GM21515 (cell line): Measurements from ENCODE around the gene PDLIM7.

Experiments
- ATAC-seq: cut with Tn5 transposase; IDR thresholded peaks from one replicate; pipeline ENCODE4 v1.9.1; 2021; ENCODE audit not compliant: unreplicated experiment

The PDLIM7 gene

DNA sequence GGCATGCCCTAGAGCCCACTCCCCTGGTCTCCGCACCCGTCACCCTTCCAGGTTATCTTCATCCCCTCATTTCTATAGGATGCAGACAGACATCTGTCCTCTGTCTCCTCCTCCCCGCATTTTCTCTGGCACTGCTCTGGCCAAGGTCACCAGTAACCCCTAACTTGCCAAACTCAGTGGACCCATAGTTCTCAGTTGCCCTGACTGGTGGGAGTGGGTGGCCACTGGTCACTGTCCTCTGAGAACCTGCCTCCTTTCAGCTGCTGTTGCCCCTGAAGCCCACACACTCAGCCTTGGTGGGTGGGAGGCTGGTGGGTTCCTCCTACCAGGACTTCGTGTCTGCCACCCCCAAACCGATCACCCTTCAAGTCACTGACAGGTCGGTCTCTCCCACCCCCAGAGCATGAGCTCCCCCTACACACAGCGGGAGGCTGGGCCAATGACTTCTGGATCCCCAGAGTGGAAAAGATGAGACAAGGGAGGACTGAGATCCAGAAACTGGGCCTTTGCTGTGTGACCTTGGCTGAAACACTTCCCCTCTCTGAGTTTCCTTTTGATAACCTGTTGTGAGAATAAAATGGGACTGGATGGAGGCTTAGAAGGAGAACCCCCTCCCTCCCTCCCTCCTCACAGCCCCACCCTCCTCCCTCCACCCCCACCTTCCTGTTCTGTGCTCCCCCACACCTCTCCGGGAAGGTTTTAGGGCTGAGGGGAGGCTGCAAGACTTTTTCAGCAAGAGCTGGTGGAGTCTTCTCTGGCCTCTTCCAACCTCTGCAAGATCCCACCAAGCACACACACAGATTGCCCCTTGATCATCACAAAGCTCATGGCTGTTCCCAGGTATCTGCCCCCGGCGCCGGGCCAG, 21.6 kb downstream of the PDLIM7 start:
- no peak for ATAC-seq

- ATAC-seq: no peak
Measured at GRCh38 chr5:177474846-177475562, 22.4 kb downstream of the PDLIM7 start.

- ATAC-seq: no peak
Measured at GRCh38 chr5:177474002-177474476, 23.4 kb downstream of the PDLIM7 start.

DNA sequence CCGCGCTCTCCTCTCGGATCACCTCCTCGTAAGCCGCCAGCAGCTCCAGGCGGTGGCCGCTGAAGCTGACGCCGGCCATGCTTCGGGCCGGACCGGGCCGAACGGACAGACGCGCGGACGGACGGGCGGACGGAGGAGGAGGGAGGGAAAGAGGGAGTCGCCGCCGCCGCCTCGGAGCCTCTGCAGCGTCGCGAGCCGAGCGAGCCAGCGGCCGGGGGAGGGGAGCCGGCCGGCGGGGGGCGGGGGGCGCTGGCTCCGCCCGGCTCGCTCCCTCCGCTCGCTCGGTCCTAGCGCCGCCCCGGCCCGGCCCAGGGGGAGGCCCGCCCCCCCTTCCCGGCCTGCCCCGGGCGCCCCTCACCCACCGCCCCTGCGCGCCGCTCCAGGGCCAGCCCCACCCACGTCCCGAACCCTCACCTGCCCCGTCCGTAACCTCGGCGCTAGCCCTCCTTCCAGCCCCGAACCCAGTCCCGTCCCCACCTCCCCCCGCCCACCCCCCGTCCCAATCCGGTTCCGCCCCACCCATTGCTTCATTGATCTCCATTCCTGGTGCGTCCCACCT, 23.9 kb downstream of the PDLIM7 start, which contains the start of gene DBN1:
Gene DBN1 (minus strand): TSS at position 192 of the 559 bp plus-strand sequence. CDS start 113 bp downstream, at position 79.
- no peak for ATAC-seq

DNA sequence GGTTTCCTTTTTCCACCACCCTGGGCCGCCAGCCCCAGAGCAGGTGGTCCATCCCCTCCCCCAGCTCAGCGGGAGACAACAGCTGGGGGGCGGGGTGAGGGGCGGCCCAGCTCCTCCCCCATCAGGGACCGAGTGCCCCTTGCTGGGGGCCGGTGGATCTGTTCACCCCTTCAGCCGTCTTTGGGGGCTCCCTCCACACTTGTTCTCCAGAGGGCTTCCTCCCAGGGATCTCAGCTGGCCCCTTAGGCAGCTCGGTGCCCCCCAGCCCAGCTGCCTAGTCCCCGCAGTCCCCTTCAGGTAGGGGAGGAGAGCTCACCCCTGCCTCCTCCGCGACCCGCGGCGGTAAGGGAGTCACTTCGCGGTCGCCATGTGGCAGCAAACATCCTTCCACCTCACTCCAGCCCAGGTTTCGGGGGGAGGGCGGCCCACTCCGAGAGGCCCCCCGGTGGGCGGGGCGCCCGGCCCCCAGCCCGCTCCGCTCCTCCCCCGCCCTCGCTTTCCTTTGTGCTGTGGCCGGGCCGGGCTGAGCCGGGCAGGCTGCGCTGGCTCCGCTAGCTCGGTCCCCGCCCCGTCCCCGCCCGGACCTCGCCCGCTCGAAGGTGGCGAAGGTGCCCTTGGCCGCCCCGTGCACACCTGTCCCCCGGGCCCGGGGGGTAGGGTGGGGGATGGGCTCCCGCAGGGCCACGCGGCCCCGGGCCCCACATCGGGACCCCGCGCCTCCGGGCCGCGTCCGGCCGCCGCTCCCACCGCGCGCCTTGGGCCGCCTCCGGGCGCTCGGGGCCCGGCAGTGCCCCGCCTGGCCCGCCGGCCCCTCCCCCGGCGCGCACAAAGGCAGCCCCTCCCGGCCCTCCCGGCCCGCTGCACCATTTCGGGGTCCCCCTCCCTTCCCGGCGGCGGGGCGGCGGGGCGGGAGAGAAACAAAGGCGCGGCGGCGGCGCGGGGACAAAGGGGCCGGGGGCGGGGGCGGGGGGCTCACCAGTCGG, 24.7 kb downstream of the PDLIM7 start:
- ATAC-seq: no peak

DNA sequence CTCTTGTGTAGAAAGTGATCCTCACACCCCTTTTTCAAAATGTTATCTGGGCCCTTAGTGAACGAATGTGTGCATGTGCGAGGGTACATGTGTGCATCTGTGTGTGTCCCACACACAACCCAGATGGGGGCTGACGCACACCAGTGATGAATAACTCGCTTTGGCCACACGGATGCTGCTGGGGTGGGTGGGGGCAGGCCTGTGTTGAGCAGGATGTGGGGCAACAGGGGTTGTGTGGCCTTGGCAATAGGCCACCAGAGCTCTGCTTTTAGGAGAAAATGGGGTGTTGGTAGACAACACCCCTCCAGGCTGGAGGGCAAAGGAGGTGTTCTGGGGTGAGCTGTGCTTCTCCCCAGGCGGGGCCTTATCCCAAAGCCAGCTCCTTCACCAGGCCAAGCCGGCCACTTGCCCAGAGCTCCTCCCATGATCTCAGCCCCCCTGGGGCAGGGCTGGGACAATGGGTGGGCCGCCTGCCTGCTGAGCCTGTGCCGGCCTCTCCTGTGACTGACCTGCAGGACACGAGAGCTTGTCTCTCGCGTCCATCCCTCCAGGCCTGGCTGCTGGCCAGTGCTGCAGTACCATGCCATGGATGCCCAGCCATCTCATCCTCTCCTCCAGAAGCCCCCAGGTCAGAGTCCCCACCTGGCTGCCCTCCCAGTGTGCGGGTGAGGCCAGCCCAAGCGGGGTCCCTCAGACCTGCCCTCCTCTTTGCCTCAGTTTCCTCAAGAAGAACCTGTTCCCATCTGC, 25.6 kb downstream of the PDLIM7 start:
- ATAC-seq: no peak

DNA sequence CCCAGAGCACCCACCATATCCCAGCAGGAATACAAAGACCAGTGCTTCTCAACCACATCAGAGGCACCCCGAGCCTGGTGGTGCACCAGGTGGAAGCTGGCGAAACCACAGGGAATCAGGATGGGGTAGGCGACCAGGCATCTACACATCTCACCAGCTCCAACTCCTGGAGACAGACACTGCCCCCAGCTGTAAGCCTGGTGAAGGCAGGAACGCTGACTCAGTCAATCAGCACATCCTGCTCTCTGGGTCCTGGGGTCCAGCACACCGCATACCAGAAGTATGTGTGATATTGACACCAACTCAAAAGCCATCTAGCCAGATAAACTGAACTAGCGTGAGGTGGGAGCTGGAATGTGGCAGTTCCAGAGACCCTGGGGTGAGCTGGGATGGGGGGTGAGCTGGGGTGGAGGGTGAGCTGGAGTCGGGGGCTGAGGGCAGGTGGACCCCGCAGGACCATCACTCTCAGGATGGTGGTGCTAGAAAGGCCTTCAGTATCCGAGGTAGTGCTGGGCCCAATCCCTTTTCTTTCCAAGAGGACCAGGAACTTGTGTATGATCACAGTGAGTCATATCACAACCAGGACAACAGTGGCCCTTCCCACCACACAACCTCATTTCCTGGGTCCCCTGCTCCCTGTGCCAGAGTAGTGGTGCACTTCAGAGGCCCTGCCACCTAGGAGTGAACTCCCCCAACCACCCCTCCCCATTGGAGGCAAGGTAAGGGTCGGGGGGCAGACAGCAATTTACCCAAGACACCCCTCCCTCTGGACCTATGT, 26.5 kb downstream of the PDLIM7 start:
- ATAC-seq: no peak

- ATAC-seq: no peak
Measured at GRCh38 chr5:177469750-177470525, 27.5 kb downstream of the PDLIM7 start.

GRCh38 chr5:177468685-177469628, 28.4 kb downstream of the PDLIM7 start:
- no peak for ATAC-seq

GRCh38 chr5:177468329-177468684, 29.1 kb downstream of the PDLIM7 start:
- ATAC-seq: no peak

DNA sequence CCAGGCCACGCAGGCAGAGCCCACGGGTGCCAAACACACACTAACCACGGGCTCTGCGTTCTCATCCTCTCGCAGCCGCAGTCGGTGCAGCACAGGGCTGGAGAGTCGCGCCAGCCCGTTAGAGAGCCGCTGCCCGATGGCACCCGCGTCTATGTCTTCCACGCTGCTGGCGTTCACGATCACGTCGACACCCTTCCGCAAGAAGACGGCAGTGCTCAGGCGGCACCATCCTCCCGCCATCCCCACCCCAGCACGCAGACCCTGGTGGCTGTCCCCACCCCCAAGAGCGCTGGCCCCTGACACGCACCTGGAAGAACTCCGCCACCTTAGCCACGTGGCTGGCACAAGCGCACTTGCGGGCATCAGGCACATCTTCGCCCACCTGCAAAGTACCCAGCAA, 30.0 kb downstream of the PDLIM7 start:
- ATAC-seq: no peak

DNA sequence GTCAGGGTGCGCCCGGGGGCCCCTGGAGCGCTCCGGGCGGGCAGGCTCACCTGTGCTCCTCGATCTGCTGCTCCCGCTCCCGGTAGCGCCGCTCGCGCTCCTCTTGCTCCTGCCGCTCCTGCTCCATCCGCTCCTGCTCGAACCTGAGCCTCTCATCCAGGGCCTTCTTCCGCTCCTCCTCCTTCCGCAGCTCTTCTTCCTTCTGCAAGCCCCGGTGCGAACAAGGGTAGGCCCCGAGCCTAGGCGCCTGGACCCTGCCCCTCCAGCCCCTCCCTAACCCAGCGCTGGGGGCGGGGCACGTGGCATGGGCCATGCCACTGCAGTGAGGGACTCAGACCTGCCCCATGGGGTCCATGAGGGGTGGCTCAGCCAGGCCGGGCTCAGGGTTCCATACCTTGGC, 30.5 kb downstream of the PDLIM7 start:
- ATAC-seq: no peak

GRCh38 chr5:177465044-177465443, 32.4 kb downstream of the PDLIM7 start:
- ATAC-seq: no peak

DNA sequence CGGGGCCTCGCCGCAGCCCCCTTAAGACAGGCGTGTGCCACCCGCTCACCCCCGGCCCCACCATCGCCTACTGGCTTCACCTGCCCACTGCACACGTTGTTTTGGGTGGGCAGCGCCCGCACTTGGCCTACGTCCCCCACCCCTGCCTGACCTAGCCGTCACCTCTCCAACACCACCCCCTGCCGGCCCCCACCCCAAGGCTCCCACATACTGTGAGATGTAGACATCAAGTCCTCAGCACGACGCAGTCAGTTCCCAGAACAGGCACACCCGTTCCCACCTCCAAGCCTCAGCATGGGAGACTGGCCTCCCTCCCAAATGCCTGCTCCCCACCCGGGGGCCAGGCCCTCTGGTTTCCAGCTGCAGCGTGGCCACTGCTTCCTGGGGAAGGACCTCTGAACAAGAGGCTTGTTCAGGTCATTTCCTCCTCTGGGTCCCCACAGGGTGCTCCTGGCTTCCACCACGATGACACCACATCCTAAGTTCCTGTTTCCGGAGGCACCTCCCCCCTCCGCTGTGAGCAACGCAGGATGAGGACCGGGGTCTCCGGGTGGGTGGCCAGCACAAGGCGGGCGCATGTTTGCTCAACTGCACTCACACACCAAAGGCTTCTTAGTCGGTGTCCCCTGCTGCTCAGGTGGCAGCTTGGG, 35.3 kb downstream of the PDLIM7 start:
- ATAC-seq: no peak

- ATAC-seq: no peak
Measured at GRCh38 chr5:177459819-177460628, 37.4 kb downstream of the PDLIM7 start.

DNA sequence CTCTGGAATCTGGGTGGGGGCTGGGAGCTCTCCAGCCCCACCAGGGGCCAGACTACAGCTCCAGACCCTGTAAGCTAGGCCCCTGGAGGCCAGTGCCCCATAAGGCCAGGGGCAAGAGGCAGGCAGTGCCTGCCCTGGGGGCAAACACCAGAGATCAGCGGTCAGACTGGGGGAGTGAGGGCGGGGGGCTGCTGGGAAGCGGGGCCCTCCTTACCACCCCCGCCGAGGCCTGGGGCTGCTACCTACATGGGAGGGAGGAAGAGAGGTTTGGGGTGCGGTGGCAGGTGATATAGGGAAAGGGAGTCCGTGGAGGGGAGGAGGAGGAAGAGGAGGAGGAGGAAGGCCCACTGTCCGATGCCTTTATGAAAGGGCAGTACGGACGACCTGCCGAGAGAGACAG, 38.0 kb downstream of the PDLIM7 start:
- no peak for ATAC-seq
